Fibroblast of mammary gland (primary cell): ENCODE measurements around the gene C1R.
A peak's percentile ranks its signal among the peaks of the same experiment; 100 is the strongest.
"Not testable (repeated sequence)": the region's sequence is repeated elsewhere in the genome, so short reads cannot be mapped to it uniquely, and the experiment has no call there.

Experiments used
- DNase-seq: peaks from one replicate; pipeline ENCODE4 v3.0.0-alpha.2; 2010; ENCODE audit warnings: low read depth
- H3K4me3 ChIP-seq: 2 replicates; pipeline ENCODE4 v1.5.1; 2011; ENCODE audit warnings: low read depth, mild to moderate bottlenecking, low read length, moderate library complexity; ENCODE audit not compliant: control insufficient read depth
- TF ChIP-seq, protein P1 (sequence below): conservative IDR thresholded peaks from 2 replicates; pipeline ENCODE4 v1.5.1; 2011; ENCODE audit warnings: low read depth, low read length, inconsistent platforms; ENCODE audit not compliant: control insufficient read depth, insufficient read depth

Gene C1R

DNA sequence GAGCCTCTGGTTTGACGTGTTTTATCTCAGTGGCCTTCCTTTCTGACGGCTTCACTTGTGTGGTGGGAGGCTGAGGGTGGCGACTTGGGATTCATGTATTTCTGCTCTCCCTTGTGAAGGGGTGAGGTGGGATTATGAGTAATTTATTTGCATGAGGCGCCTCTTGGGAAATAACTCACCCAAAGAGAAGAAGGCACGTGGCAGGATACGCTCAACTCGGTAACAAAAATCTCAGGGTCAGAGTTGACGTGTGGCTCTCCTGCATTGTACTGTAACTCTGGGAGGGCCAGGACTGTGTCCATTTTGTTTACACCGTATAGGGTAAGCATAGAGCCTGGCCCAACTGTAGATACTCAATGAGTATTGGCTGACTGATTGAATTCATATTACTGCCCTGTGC is 46.3 kb downstream of the C1R start:
- no peak overlapping the region for H3K4me3 ChIP-seq
- DNase-seq, result no peak
- TF ChIP-seq, protein P1, sequence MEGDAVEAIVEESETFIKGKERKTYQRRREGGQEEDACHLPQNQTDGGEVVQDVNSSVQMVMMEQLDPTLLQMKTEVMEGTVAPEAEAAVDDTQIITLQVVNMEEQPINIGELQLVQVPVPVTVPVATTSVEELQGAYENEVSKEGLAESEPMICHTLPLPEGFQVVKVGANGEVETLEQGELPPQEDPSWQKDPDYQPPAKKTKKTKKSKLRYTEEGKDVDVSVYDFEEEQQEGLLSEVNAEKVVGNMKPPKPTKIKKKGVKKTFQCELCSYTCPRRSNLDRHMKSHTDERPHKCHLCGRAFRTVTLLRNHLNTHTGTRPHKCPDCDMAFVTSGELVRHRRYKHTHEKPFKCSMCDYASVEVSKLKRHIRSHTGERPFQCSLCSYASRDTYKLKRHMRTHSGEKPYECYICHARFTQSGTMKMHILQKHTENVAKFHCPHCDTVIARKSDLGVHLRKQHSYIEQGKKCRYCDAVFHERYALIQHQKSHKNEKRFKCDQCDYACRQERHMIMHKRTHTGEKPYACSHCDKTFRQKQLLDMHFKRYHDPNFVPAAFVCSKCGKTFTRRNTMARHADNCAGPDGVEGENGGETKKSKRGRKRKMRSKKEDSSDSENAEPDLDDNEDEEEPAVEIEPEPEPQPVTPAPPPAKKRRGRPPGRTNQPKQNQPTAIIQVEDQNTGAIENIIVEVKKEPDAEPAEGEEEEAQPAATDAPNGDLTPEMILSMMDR, result no peak

DNA sequence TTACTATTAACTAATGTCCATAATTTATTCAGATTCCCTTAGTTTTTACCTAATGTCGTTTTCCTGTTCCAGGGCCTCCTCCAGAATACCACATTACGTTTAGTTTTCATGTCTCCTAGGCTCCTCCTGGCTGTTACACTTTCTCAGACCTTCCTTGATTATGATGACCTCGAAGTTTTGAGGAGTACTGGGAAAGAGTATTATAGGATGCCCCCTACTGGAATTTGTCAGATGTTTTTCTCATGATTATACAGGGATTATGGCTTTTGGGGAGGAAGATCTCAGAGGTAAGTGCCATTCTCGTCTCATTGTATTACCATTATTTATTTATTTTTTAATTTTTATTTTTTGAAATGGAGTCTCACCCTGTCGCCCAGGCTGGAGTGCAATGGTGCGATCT is 49.4 kb downstream of the C1R start:
- TF ChIP-seq, protein P1, result peak; percentile 46
- H3K4me3 ChIP-seq, result no peak overlapping the region
- peak; percentile 60 for DNase-seq

- H3K4me3 ChIP-seq, result no peak overlapping the region
- DNase-seq, result no peak
- TF ChIP-seq, protein P1, result no peak
These were observed 52.8 kb downstream of the C1R start for GRCh38 chr12:7039403-7039802.

DNA sequence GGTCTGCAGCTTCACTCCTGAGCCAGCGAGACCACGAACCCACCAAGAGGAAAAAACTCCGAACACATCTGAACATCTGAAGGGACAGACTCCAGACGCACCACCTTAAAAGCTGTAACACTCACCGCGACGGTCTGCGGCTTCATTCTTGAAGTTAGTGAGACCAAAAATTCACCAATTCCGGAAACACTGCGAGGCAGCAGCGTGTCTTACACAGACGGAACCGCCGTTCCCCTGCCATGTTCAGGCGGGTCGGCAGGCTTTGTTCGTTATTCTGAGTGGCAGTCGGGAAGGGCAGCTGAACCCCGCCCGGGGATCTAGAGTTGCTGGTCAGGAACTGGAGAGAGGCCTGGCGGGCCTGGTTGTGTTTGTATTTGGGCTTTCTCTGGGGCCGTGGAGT is 53.7 kb downstream of the C1R start:
- no peak for DNase-seq
- TF ChIP-seq, protein P1, result no peak
- H3K4me3 ChIP-seq, result no peak overlapping the region

GRCh38 chr12:7037411-7037810 is 54.8 kb downstream of the C1R start:
- not testable (repeated sequence) for H3K4me3 ChIP-seq, DNase-seq

DNA sequence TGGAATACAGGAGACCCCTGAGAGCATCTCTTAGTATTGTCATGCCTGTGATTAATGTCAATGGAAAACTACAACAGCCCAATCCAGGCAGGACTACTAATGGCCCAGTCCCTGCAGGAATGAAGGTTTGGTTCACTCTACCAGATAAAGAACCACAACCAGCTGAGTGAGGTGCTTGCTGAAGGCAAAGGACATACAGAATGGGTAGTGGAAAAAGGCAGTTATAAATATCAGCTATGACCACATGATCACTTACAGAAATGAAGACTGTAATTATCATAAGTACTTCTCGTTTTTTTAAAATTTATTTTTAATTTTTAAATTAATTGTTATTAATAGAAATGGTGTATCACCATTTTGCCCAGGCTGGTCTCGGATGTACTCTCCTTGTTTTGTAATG is 56.8 kb downstream of the C1R start:
- TF ChIP-seq, protein P1, result no peak
- no peak for DNase-seq
- no peak overlapping the region for H3K4me3 ChIP-seq

DNA sequence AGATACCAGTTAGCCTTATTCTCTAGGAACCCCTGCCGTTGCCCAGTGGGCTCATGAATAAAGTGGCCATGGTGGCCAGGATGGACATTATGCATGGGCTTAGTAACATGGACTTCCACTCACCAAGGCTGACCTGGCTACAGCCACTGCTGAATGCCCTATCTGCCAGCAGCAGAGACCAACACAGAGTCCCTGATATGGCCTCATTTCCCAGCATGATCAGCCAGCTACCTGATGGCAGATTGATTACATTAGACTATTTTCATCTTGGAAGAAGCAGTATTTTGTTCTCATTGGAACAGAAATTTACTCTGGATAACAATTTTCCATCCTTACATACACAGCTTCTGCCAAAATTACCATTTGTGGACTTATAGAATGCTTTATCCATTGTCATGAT is 57.8 kb downstream of the C1R start:
- TF ChIP-seq, protein P1, result no peak
- H3K4me3 ChIP-seq, result no peak overlapping the region
- no peak for DNase-seq

DNA sequence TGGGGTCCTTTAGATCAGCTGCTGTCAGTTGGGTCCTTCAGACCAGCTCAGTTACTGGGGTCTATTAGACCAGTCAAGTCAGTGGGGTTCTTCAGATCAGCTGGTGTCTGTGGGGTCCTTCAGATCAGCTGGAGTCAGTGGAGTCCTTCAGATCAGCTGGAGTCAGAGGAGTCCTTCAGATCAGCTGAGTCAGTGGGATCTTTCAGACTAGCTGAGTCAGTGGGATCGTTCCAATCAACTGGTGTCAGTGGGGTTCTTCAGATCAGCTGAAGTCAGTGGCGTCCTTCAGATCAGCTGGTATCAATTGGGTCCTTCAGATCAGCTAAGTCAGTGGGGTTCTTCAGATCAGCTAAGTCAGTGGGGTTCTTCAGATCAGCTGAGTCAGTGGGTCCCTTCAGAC is 59.3 kb downstream of the C1R start:
- TF ChIP-seq, protein P1, result no peak
- DNase-seq, result no peak
- no peak overlapping the region for H3K4me3 ChIP-seq
